Measurements from ENCODE around the gene BAZ1A. TPM values are rescaled to one million over a fixed set of nuclear protein-coding genes. Genes with fewer than 3 reads are reported as not detected.

The BAZ1A gene
- total RNA-seq, 2 donors from 2014 or later: 3.4 to 11.8 TPM

DNA sequence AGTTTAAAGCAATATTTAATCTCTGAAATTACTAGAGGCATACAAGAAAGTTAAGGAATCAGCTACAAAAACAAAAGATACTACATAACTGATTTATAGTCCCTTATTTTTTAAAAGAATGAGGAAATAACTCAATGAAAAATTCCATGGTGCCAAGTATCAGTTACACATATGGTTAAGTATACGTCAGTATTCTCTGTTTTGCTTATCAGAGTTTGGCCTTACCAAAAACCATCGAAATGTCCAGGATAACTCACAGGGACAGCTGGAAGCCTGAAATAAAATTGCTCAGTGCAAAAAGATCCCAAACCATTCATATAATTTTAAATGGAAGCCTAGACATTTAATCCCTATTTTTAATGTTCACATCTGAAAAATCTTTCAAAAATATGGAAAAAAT lies 164.4 kb downstream of the BAZ1A start:
- Histone ChIP-seq H3K36me3 (peaks cover 17% of the 10 kb centered on the region), H3K4me3 (peak overlapping the region; percentile 1 to 33), H3K27me3 (no peaks in the 10 kb centered on the region), H3K9me3 (no peaks in the 10 kb centered on the region), H3K4me1 (peaks cover 0 to 25% of the 10 kb centered on the region in 2 donors), H3K27ac (peak overlapping the region; percentile 99)
- TF ChIP-seq, protein P1, sequence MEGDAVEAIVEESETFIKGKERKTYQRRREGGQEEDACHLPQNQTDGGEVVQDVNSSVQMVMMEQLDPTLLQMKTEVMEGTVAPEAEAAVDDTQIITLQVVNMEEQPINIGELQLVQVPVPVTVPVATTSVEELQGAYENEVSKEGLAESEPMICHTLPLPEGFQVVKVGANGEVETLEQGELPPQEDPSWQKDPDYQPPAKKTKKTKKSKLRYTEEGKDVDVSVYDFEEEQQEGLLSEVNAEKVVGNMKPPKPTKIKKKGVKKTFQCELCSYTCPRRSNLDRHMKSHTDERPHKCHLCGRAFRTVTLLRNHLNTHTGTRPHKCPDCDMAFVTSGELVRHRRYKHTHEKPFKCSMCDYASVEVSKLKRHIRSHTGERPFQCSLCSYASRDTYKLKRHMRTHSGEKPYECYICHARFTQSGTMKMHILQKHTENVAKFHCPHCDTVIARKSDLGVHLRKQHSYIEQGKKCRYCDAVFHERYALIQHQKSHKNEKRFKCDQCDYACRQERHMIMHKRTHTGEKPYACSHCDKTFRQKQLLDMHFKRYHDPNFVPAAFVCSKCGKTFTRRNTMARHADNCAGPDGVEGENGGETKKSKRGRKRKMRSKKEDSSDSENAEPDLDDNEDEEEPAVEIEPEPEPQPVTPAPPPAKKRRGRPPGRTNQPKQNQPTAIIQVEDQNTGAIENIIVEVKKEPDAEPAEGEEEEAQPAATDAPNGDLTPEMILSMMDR (IDR thresholded peaks at IDR 0.05): no peak
- no peak for DNase-seq (ENCODE audit: low spot score)

DNA sequence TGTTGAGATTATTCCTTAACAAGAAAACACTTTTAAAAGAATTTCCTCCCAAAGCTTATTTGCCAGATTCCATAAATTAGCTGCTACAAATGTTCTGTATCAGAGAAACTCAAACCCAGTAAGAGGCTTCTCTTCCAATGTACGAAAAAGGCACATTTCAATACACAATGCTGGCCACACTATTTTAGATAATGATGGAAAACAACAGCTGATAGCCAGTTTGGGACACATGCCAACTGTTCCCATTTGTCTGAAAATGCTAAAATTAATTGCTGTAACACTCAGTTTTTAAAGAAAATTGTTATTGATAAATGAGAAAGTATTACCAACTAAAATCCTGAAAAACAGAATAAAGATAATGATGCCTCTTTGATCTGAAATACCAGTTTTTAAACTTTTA lies 165.2 kb downstream of the BAZ1A start:
- DNase-seq (ENCODE audit: low spot score): no peak
- H3K27me3 ChIP-seq: no peaks in the 10 kb centered on the region
- peak overlapping the region in 1 of 2 donors; percentile 33 for H3K4me3 ChIP-seq
- peaks cover 17% of the 10 kb centered on the region for H3K36me3 ChIP-seq
- peaks cover 0 to 20% of the 10 kb centered on the region in 2 donors for H3K4me1 ChIP-seq
- peak overlapping the region; percentile 99 for H3K27ac ChIP-seq
- H3K9me3 ChIP-seq: no peaks in the 10 kb centered on the region
- TF ChIP-seq, protein P1 (IDR thresholded peaks at IDR 0.05): no peak

DNA sequence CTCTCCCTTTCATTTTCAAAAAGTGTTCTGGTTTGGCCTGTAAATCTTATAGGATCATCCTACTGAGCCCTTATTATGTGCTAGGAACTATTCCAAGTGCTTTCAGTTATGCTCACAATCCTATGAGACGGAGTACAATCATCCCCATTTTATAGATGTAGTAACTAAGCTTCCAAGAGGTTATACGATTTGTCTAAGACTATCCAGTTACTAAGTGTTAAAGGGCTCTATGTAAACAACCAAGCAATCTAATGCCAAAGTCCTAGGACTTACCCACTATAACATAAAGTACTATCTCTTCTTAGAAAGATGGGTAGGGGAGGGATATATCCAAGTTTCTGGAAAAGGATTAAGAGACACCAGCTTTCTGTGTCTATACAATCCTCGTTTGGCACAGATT lies 167.4 kb downstream of the BAZ1A start:
- H3K27me3 ChIP-seq: no peaks in the 10 kb centered on the region
- no peak for DNase-seq (ENCODE audit: low spot score)
- peaks cover 0 to 12% of the 10 kb centered on the region in 2 donors for H3K4me1 ChIP-seq
- TF ChIP-seq, protein P1 (IDR thresholded peaks at IDR 0.05): no peak
- peaks cover 15% of the 10 kb centered on the region for H3K36me3 ChIP-seq
- H3K4me3 ChIP-seq: no peak overlapping the region
- H3K27ac ChIP-seq: no peak overlapping the region
- H3K9me3 ChIP-seq: no peaks in the 10 kb centered on the region

Other genes with a start within 250 kb of the BAZ1A start
- 10 to 100 TPM; 61.6 to 63.5 TPM for gene SNX6, start 245.2 kb downstream of the BAZ1A start, total RNA-seq
- gene CFL2, start 160.8 kb downstream of the BAZ1A start, total RNA-seq: 100 to 1,000 TPM; 261 to 441 TPM
- gene SRP54, start 107.6 kb upstream of the BAZ1A start, total RNA-seq: 10 to 100 TPM; 29.8 to 33.3 TPM
- gene FAM177A1, start 170.9 kb upstream of the BAZ1A start, total RNA-seq: 10 to 100 TPM; 58.1 to 61.8 TPM
- gene PPP2R3C, start 246.6 kb upstream of the BAZ1A start, total RNA-seq: 10 to 100 TPM; 14.7 to 27.8 TPM
- gene PRORP, start 247.2 kb upstream of the BAZ1A start, total RNA-seq: 10 to 100 TPM; 12.6 to 21.5 TPM

Measured in right atrium auricular region (tissue), 2 donors.